Measurements from ENCODE around the gene CMIP.

Gene CMIP

GRCh38 chr16:81744385-81744784, 299.8 kb downstream of the CMIP start:
- H3K4me1 ChIP-seq (ENCODE audit: insufficient read depth, low read length, poor library complexity, severe bottlenecking) = peaks cover 23% of the 10 kb centered on the region
- H3K27me3 ChIP-seq (ENCODE audit: insufficient read depth, low read length, poor library complexity, severe bottlenecking) = no peaks in the 10 kb centered on the region
- H3K4me3 ChIP-seq (ENCODE audit: low read length, poor library complexity, severe bottlenecking) = no peak overlapping the region
- H3F3A ChIP-seq (ENCODE audit: low read depth) = no peaks in the 10 kb centered on the region
- TF ChIP-seq EZH2phosphoT487 (IDR thresholded peaks at IDR 0.05; ENCODE audit: borderline replicate concordance) = no peak
- TF ChIP-seq CTCF (conservative IDR thresholded peaks at IDR 0.05; ENCODE audit: low read length) = no peak
- no peaks in the 10 kb centered on the region for H3K9me3 ChIP-seq (ENCODE audit: insufficient read depth, low read depth, low read length)
- no peak overlapping the region for H3K4me2 ChIP-seq (ENCODE audit: low read depth, low read length, poor library complexity, severe bottlenecking)
- no peaks in the 10 kb centered on the region for H4K20me1 ChIP-seq (ENCODE audit: insufficient read depth, low read length, poor library complexity, severe bottlenecking)
- H3K36me3 ChIP-seq (ENCODE audit: insufficient read depth, low read length) = no peaks in the 10 kb centered on the region
- H2AFZ ChIP-seq (ENCODE audit: low read length) = no peak overlapping the region
- no peaks in the 10 kb centered on the region for H3K79me2 ChIP-seq (ENCODE audit: insufficient read depth, low read length)
- no peaks in the 10 kb centered on the region for H3K9me2 ChIP-seq (replicated peaks; ENCODE audit: low read depth, low read length)
- H3K9ac ChIP-seq (ENCODE audit: low read depth, low read length, poor library complexity, severe bottlenecking) = no peak overlapping the region

GRCh38 chr16:81744911-81745310, 300.3 kb downstream of the CMIP start:
- Histone ChIP-seq H2AFZ (ENCODE audit: low read length) (no peak overlapping the region), H3K9me2 (replicated peaks; ENCODE audit: low read depth, low read length) (no peaks in the 10 kb centered on the region), H3K4me1 (ENCODE audit: insufficient read depth, low read length, poor library complexity, severe bottlenecking) (peaks cover 28% of the 10 kb centered on the region), H4K20me1 (ENCODE audit: insufficient read depth, low read length, poor library complexity, severe bottlenecking) (no peaks in the 10 kb centered on the region), H3K4me2 (ENCODE audit: low read depth, low read length, poor library complexity, severe bottlenecking) (no peak overlapping the region), H3K79me2 (ENCODE audit: insufficient read depth, low read length) (no peaks in the 10 kb centered on the region), H3K36me3 (ENCODE audit: insufficient read depth, low read length) (no peaks in the 10 kb centered on the region), H3K27me3 (ENCODE audit: insufficient read depth, low read length, poor library complexity, severe bottlenecking) (no peaks in the 10 kb centered on the region), H3K4me3 (ENCODE audit: low read length, poor library complexity, severe bottlenecking) (no peak overlapping the region), H3K9ac (ENCODE audit: low read depth, low read length, poor library complexity, severe bottlenecking) (no peak overlapping the region), H3F3A (ENCODE audit: low read depth) (no peaks in the 10 kb centered on the region), H3K9me3 (ENCODE audit: insufficient read depth, low read depth, low read length) (no peaks in the 10 kb centered on the region)
- TF ChIP-seq EZH2phosphoT487 (IDR thresholded peaks at IDR 0.05; ENCODE audit: borderline replicate concordance) = no peak
- no peak for TF ChIP-seq CTCF (conservative IDR thresholded peaks at IDR 0.05; ENCODE audit: low read length)

- H3K36me3 ChIP-seq (ENCODE audit: insufficient read depth, low read length) = no peaks in the 10 kb centered on the region
- no peaks in the 10 kb centered on the region for H3K9me3 ChIP-seq (ENCODE audit: insufficient read depth, low read depth, low read length)
- H4K20me1 ChIP-seq (ENCODE audit: insufficient read depth, low read length, poor library complexity, severe bottlenecking) = no peaks in the 10 kb centered on the region
- H3K9me2 ChIP-seq (replicated peaks; ENCODE audit: low read depth, low read length) = no peaks in the 10 kb centered on the region
- peak overlapping the region; percentile 71 for H3K4me3 ChIP-seq (ENCODE audit: low read length, poor library complexity, severe bottlenecking)
- no peaks in the 10 kb centered on the region for H3F3A ChIP-seq (ENCODE audit: low read depth)
- H3K27me3 ChIP-seq (ENCODE audit: insufficient read depth, low read length, poor library complexity, severe bottlenecking) = no peaks in the 10 kb centered on the region
- peak overlapping the region; percentile 88 for H2AFZ ChIP-seq (ENCODE audit: low read length)
- H3K4me1 ChIP-seq (ENCODE audit: insufficient read depth, low read length, poor library complexity, severe bottlenecking) = peaks cover 18% of the 10 kb centered on the region
- peak overlapping the region; percentile 73 for H3K4me2 ChIP-seq (ENCODE audit: low read depth, low read length, poor library complexity, severe bottlenecking)
- no peaks in the 10 kb centered on the region for H3K79me2 ChIP-seq (ENCODE audit: insufficient read depth, low read length)
- peak overlapping the region; percentile 54 for H3K9ac ChIP-seq (ENCODE audit: low read depth, low read length, poor library complexity, severe bottlenecking)
- TF ChIP-seq EZH2phosphoT487 (IDR thresholded peaks at IDR 0.05; ENCODE audit: borderline replicate concordance) (no peak), CTCF (conservative IDR thresholded peaks at IDR 0.05; ENCODE audit: low read length) (no peak)
Measured at GRCh38 chr16:81745704-81746558, 301.3 kb downstream of the CMIP start.

All from Loucy (cell line).